HEK293 (cell line): ENCODE measurements around the gene FIGNL1.

ENCODE experiments used
- CTCF ChIA-PET: fragments of 350-600 bp; formaldehyde crosslinking; extraction: SDS; loops from one replicate; lab custom pipeline; 2021; ENCODE audit warnings: antibody characterized with exemption; lab: Yijun Ruan, JAX
- POLR2A ChIA-PET: fragments of 300-600 bp; formaldehyde crosslinking; extraction: SDS; loops from one replicate; lab custom pipeline; 2020; ENCODE audit warnings: antibody characterized with exemption, inconsistent platforms; lab: Yijun Ruan, JAX
- H3K27ac ChIP-seq: fragments of 200-500 bp; sonication (Bioruptor generic); 2 replicates; pipeline ENCODE4 v1.5.1; 2014; ENCODE audit warnings: low read depth, low read length, control low read depth, inconsistent platforms; ENCODE audit errors: extremely low read depth
- H3K36me3 ChIP-seq, 2 experiments: fragments of 200-500 bp in 1 of 2; sonication (Bioruptor generic) in 1 of 2; 1 replicate in 1 of 2; 2 replicates in 1 of 2; pipeline ENCODE4 v1.5.1; 2014 to 2017; ENCODE audit warnings: inconsistent platforms in 2 of 2, low read length in 2 of 2; ENCODE audit not compliant: control insufficient read depth in 2 of 2, insufficient read depth in 1 of 2
- H3K4me1 ChIP-seq: fragments of 200-500 bp; sonication (Bioruptor generic); 2 replicates; pipeline ENCODE4 v1.5.1; 2014; ENCODE audit warnings: mild to moderate bottlenecking, low read length, inconsistent platforms; ENCODE audit not compliant: control insufficient read depth, insufficient read depth
- H3K4me3 ChIP-seq: 2 replicates; pipeline ENCODE4 v1.5.1; 2011; ENCODE audit warnings: low read depth, mild to moderate bottlenecking, control low read depth, low read length, moderate library complexity
- H3K9me3 ChIP-seq: fragments of 200-500 bp; sonication (Bioruptor generic); 2 replicates; pipeline ENCODE4 v1.5.1; 2014; ENCODE audit warnings: low read depth, low read length, inconsistent platforms; ENCODE audit not compliant: control insufficient read depth, insufficient read depth
- SCRT1 ChIP-seq: fragments of 450-650 bp; formaldehyde crosslinking; IDR thresholded peaks from 2 replicates; pipeline ENCODE4 v1.5.1; 2016; ENCODE audit warnings: missing biosample characterization, missing genetic modification characterization, borderline replicate concordance
- SCRT2 ChIP-seq: fragments of 450-650 bp; formaldehyde crosslinking; IDR thresholded peaks from 2 replicates; pipeline ENCODE4 v1.5.1; 2016; ENCODE audit warnings: missing biosample characterization, missing genetic modification characterization
- SP3 ChIP-seq: fragments of 450-650 bp; formaldehyde crosslinking; IDR thresholded peaks from 2 replicates; pipeline ENCODE4 v1.5.1; 2016; ENCODE audit warnings: missing biosample characterization, missing genetic modification characterization
- ZBTB44 ChIP-seq: fragments of 450-650 bp; IDR thresholded peaks from 2 replicates; pipeline ENCODE4 v1.5.1; 2018; ENCODE audit warnings: missing biosample characterization, mild to moderate bottlenecking, missing genetic modification characterization
- ZNF10 ChIP-seq: fragments of 450-650 bp; formaldehyde crosslinking; IDR thresholded peaks from 2 replicates; pipeline ENCODE4 v1.5.1; 2017; ENCODE audit warnings: missing biosample characterization, missing genetic modification characterization
- ZNF155 ChIP-seq: fragments of 450-650 bp; formaldehyde crosslinking; IDR thresholded peaks from 2 replicates; pipeline ENCODE4 v1.5.1; 2016; ENCODE audit warnings: missing biosample characterization, missing genetic modification characterization
- ZNF26 ChIP-seq: fragments of 450-650 bp; formaldehyde crosslinking; IDR thresholded peaks from 2 replicates; pipeline ENCODE4 v1.5.1; 2016; ENCODE audit warnings: missing biosample characterization, missing genetic modification characterization
- ZNF292 ChIP-seq: fragments of 450-650 bp; formaldehyde crosslinking; IDR thresholded peaks from 2 replicates; pipeline ENCODE4 v1.5.1; 2016; ENCODE audit warnings: low read depth, missing biosample characterization, missing genetic modification characterization, borderline replicate concordance
- ZNF571 ChIP-seq: fragments of 450-650 bp; formaldehyde crosslinking; IDR thresholded peaks from 2 replicates; pipeline ENCODE4 v1.5.0; 2017; ENCODE audit warnings: missing biosample characterization, missing genetic modification characterization
- ZNF623 ChIP-seq: fragments of 450-650 bp; formaldehyde crosslinking; IDR thresholded peaks from 2 replicates; pipeline ENCODE4 v1.5.1; 2016; ENCODE audit warnings: missing biosample characterization, missing genetic modification characterization
- ZNF629 ChIP-seq: fragments of 450-650 bp; formaldehyde crosslinking; IDR thresholded peaks from 2 replicates; pipeline ENCODE4 v1.5.1; 2017; ENCODE audit warnings: missing biosample characterization, missing genetic modification characterization
- ZNF658 ChIP-seq: fragments of 450-650 bp; formaldehyde crosslinking; IDR thresholded peaks from 2 replicates; pipeline ENCODE4; 2016; ENCODE audit warnings: missing biosample characterization, missing genetic modification characterization
- ZNF830 ChIP-seq: fragments of 450-650 bp; IDR thresholded peaks from 2 replicates; pipeline ENCODE4 v1.5.0; 2018; ENCODE audit warnings: missing biosample characterization, missing genetic modification characterization, low read depth, mild to moderate bottlenecking, moderate library complexity
- ZSCAN30 ChIP-seq: fragments of 450-650 bp; IDR thresholded peaks from 2 replicates; pipeline ENCODE4 v1.5.1; 2018; ENCODE audit warnings: missing biosample characterization, mild to moderate bottlenecking, missing genetic modification characterization, moderate library complexity
- TF ChIP-seq, protein P1 (sequence below): fragments of 450-650 bp; formaldehyde crosslinking; IDR thresholded peaks from 2 replicates; pipeline ENCODE4 v1.5.0; 2017; ENCODE audit warnings: missing biosample characterization, missing genetic modification characterization, borderline replicate concordance
- TF ChIP-seq, protein P2 (sequence below): fragments of 450-650 bp; formaldehyde crosslinking; IDR thresholded peaks from 2 replicates; pipeline ENCODE4 v1.5.1; 2017; ENCODE audit warnings: missing biosample characterization, missing genetic modification characterization

FIGNL1 gene

GRCh38 chr7:50471970-50472369, 21.8 kb upstream of the FIGNL1 start:
- no peaks in the 10 kb centered on the region for H3K9me3 ChIP-seq
- no peaks in the 10 kb centered on the region for H3K36me3 ChIP-seq
- no peak overlapping the region for H3K4me3 ChIP-seq
- ChIA-PET POLR2A (no interaction called here), CTCF (interaction anchor here (1.6 to 1.7 kb wide), 2 partner anchors 689 to 691 kb away, joined by 5 to 6 read pairs; no protein-coding TSS in a partner anchor)
- H3K4me1 ChIP-seq, result peaks cover 2% of the 10 kb centered on the region; the same call in 1 of the 2 replicates
- H3K27ac ChIP-seq, result no peak overlapping the region
- no peak for TF ChIP-seq ZNF629 (tag by site-specific recombination)
- TF ChIP-seq ZNF623, result no peak
- TF ChIP-seq ZNF10 (tag by site-specific recombination), result no peak
- no peak for TF ChIP-seq SCRT2
- no peak for TF ChIP-seq ZNF571 (tag by site-specific recombination)
- TF ChIP-seq, all 188 proteins: peak for 0

DNA sequence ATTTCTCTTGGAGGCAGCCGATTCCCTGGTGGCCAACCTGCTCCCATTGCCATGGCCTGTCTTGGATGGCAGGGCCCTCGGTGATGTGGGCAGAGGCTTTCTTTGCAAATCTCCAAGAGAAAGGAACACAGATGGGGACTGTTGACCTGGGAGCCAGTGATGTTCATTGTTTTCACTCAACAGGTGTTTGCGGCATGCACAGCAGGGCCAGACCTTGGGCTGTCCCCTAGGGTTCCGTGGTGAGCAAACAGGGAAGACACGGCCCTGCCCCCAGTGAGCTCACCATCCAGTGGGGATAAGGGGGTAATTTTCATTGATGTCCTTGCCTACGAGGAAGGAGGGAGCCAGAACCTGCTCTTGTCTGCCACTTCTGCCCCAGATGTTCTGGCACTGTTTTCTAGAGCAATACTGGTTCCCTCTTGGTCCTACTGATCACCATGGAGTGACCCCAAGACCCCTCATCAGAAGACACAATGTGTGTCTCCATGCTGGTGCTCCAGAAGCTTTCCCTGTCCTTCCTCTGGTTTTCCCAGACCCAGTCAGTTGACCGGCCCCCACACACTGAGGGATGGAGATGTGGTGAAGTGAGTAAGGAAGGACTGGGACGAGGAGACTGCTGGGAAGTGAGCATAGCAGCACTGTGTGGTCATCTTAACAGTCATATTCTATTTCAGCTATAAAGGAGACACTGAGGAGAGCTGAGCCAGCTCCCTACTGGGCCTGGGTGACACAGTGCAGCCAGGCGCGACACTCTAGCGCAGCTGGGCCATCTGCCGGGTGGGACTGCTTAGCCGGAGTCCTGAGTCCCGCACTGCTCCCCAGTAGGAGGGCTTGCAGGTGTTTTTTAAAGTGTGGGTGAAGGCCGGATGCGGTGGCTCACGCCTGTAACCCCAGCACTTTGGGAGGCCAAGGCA, 20.4 kb upstream of the FIGNL1 start:
- TF ChIP-seq SCRT2 (peak; percentile 69), SCRT1 (tag by site-specific recombination) (peak; percentile 46; the same call in 1 of the 2 replicates)
- TF ChIP-seq, protein P1, sequence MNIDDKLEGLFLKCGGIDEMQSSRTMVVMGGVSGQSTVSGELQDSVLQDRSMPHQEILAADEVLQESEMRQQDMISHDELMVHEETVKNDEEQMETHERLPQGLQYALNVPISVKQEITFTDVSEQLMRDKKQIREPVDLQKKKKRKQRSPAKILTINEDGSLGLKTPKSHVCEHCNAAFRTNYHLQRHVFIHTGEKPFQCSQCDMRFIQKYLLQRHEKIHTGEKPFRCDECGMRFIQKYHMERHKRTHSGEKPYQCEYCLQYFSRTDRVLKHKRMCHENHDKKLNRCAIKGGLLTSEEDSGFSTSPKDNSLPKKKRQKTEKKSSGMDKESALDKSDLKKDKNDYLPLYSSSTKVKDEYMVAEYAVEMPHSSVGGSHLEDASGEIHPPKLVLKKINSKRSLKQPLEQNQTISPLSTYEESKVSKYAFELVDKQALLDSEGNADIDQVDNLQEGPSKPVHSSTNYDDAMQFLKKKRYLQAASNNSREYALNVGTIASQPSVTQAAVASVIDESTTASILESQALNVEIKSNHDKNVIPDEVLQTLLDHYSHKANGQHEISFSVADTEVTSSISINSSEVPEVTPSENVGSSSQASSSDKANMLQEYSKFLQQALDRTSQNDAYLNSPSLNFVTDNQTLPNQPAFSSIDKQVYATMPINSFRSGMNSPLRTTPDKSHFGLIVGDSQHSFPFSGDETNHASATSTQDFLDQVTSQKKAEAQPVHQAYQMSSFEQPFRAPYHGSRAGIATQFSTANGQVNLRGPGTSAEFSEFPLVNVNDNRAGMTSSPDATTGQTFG (tag by site-specific recombination), result no peak
- H3K36me3 ChIP-seq, result no peaks in the 10 kb centered on the region
- no peak overlapping the region for H3K27ac ChIP-seq
- H3K4me1 ChIP-seq, result peaks cover 2% of the 10 kb centered on the region; the same call in 1 of the 2 replicates
- no peak overlapping the region for H3K4me3 ChIP-seq
- ChIA-PET CTCF (interaction anchor here (0.5 to 1.7 kb wide), 5 partner anchors 17 to 921 kb away, joined by 3 to 6 read pairs (median 5); no protein-coding TSS in a partner anchor), POLR2A (no interaction called here)
- H3K9me3 ChIP-seq, result no peaks in the 10 kb centered on the region

GRCh38 chr7:50469181-50469580, 19.0 kb upstream of the FIGNL1 start:
- H3K27ac ChIP-seq, result no peak overlapping the region
- CTCF ChIA-PET, result interaction anchor here (1.0 to 4.5 kb wide), 7 partner anchors 33 to 692 kb away, joined by 4 to 64 read pairs (median 7); no protein-coding TSS in a partner anchor

More at GRCh38 chr7:50469181-50469580, 19.0 kb upstream of the FIGNL1 start:
- Histone ChIP-seq H3K9me3 (no peaks in the 10 kb centered on the region), H3K4me1 (peaks cover 2% of the 10 kb centered on the region; the same call in 1 of the 2 replicates), H3K4me3 (no peak overlapping the region), H3K36me3 (no peaks in the 10 kb centered on the region)
- POLR2A ChIA-PET, result no interaction called here
- TF ChIP-seq ZNF292 (tag by site-specific recombination), result no peak
- no peak for TF ChIP-seq ZSCAN30
- TF ChIP-seq ZNF155 (tag by site-specific recombination), result no peak
- no peak for TF ChIP-seq ZNF26 (tag by site-specific recombination)
- TF ChIP-seq SP3 (tag by site-specific recombination), result no peak
- TF ChIP-seq ZNF830, result no peak
- TF ChIP-seq ZBTB44 (tag by site-specific recombination), result no peak
- no peak for TF ChIP-seq ZNF658 (tag by site-specific recombination)
- TF ChIP-seq, protein P2, sequence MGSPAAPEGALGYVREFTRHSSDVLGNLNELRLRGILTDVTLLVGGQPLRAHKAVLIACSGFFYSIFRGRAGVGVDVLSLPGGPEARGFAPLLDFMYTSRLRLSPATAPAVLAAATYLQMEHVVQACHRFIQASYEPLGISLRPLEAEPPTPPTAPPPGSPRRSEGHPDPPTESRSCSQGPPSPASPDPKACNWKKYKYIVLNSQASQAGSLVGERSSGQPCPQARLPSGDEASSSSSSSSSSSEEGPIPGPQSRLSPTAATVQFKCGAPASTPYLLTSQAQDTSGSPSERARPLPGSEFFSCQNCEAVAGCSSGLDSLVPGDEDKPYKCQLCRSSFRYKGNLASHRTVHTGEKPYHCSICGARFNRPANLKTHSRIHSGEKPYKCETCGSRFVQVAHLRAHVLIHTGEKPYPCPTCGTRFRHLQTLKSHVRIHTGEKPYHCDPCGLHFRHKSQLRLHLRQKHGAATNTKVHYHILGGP (tag by site-specific recombination), result no peak
- no peak for TF ChIP-seq SCRT2
